ENCODE measurements around the gene UBTD2. TPM values are rescaled to one million over a fixed set of nuclear protein-coding genes. Genes with fewer than 3 reads are reported as not detected.

Gene UBTD2
- polyA plus RNA-seq, 1 experiment = 33.3 TPM

- H3K9me3 ChIP-seq (ENCODE audit: control insufficient read depth, insufficient read depth, low read length) = no peaks in the 10 kb centered on the region
- no peaks in the 10 kb centered on the region for H3K27me3 ChIP-seq (ENCODE audit: control insufficient read depth, insufficient read depth, low read length)
- ChIA-PET CTCF (interaction anchor here (1.1 kb wide), 1 partner anchor 36 kb away, joined by 3 read pairs; the partner anchor contains the start of gene STK10), POLR2A (no interaction called here)
- DNase-seq (ENCODE audit: low read depth, low spot score) = no peak
- TF ChIP-seq CTCF (IDR thresholded peaks at IDR 0.05; ENCODE audit: low read depth, low read length) = no peak
- H3K4me3 ChIP-seq (ENCODE audit: low read depth, low read length) = no peak overlapping the region
- H3K27ac ChIP-seq (ENCODE audit: low read depth, low read length) = no peak overlapping the region
Measured at GRCh38 chr5:172223901-172224873, 59.4 kb downstream of the UBTD2 start.

GRCh38 chr5:172219296-172219695, 64.3 kb downstream of the UBTD2 start:
- ChIA-PET CTCF (no interaction called here), POLR2A (no interaction called here)
- no peak for TF ChIP-seq CTCF (IDR thresholded peaks at IDR 0.05; ENCODE audit: low read depth, low read length)
- H3K27me3 ChIP-seq (ENCODE audit: control insufficient read depth, insufficient read depth, low read length) = no peaks in the 10 kb centered on the region
- peaks cover 3% of the 10 kb centered on the region; the same call in 1 of the 2 replicates for H3K9me3 ChIP-seq (ENCODE audit: control insufficient read depth, insufficient read depth, low read length)
- H3K4me3 ChIP-seq (ENCODE audit: low read depth, low read length) = no peak overlapping the region
- no peak for DNase-seq (ENCODE audit: low read depth, low spot score)
- no peak overlapping the region for H3K27ac ChIP-seq (ENCODE audit: low read depth, low read length)

- POLR2A ChIA-PET = no interaction called here
- H3K4me3 ChIP-seq (ENCODE audit: low read depth, low read length) = no peak overlapping the region
Measured at GRCh38 chr5:172216345-172216744, 67.2 kb downstream of the UBTD2 start.

GRCh38 chr5:172213126-172213525, 70.4 kb downstream of the UBTD2 start:
- no peak for TF ChIP-seq CTCF (IDR thresholded peaks at IDR 0.05; ENCODE audit: low read depth, low read length)
- no peaks in the 10 kb centered on the region for H3K27me3 ChIP-seq (ENCODE audit: control insufficient read depth, insufficient read depth, low read length)
- H3K9me3 ChIP-seq (ENCODE audit: control insufficient read depth, insufficient read depth, low read length) = no peaks in the 10 kb centered on the region
- H3K4me3 ChIP-seq (ENCODE audit: low read depth, low read length) = no peak overlapping the region
- DNase-seq (ENCODE audit: low read depth, low spot score) = no peak
- ChIA-PET CTCF (interaction anchor here (0.6 to 2.7 kb wide), 3 partner anchors 24 to 142 kb away, joined by 3 to 17 read pairs (median 3); partner anchors contain the start of genes STK10 and UBTD2), POLR2A (no interaction called here)
- H3K27ac ChIP-seq (ENCODE audit: low read depth, low read length) = no peak overlapping the region

More at GRCh38 chr5:172216345-172216744, 67.2 kb downstream of the UBTD2 start:
- Histone ChIP-seq H3K9me3 (ENCODE audit: control insufficient read depth, insufficient read depth, low read length) (peaks cover 3% of the 10 kb centered on the region; the same call in 1 of the 2 replicates), H3K27ac (ENCODE audit: low read depth, low read length) (no peak overlapping the region), H3K27me3 (ENCODE audit: control insufficient read depth, insufficient read depth, low read length) (no peaks in the 10 kb centered on the region)
- TF ChIP-seq CTCF (IDR thresholded peaks at IDR 0.05; ENCODE audit: low read depth, low read length) = no peak
- CTCF ChIA-PET = no interaction called here
- no peak for DNase-seq (ENCODE audit: low read depth, low spot score)

GRCh38 chr5:172211676-172212075, 71.9 kb downstream of the UBTD2 start:
- H3K27ac ChIP-seq (ENCODE audit: low read depth, low read length) = no peak overlapping the region
- TF ChIP-seq CTCF (IDR thresholded peaks at IDR 0.05; ENCODE audit: low read depth, low read length) = no peak
- ChIA-PET POLR2A (no interaction called here), CTCF (interaction anchor here (2.7 kb wide), 1 partner anchor 23 kb away, joined by 17 read pairs; the partner anchor contains the start of gene STK10)
- no peaks in the 10 kb centered on the region for H3K27me3 ChIP-seq (ENCODE audit: control insufficient read depth, insufficient read depth, low read length)
- no peak overlapping the region for H3K4me3 ChIP-seq (ENCODE audit: low read depth, low read length)
- no peak for DNase-seq (ENCODE audit: low read depth, low spot score)
- H3K9me3 ChIP-seq (ENCODE audit: control insufficient read depth, insufficient read depth, low read length) = no peaks in the 10 kb centered on the region
